ENCODE data around the gene GLYATL1B. TPM values are rescaled to one million over a fixed set of nuclear protein-coding genes. Genes with fewer than 3 reads are reported as not detected.

Gene GLYATL1B
- total and polyA plus RNA-seq, 2 of the 8 experiments (the other 6 are each of a cell fraction or from before 2014, with no cell fraction given): not detected

DNA sequence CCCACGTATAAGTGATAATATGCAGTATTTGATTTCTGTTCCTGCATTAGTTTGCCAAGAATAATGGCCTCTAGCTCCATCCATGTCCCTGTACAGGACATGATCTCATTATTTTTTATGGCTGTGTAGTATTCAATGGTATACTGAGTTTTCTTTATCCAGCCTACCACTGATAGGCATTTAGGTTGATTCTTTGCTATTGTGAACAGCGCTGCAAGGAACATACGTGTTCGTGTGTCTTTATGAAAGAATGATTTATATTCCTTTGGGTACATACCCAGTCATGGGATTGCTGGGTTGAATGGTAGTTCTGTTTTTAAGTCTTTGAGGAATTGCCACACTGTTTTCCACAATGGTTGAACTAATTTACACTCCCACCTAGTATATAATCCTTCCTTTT is 55.1 kb downstream of the GLYATL1B start (continued):
- TF ChIP-seq, protein P1, sequence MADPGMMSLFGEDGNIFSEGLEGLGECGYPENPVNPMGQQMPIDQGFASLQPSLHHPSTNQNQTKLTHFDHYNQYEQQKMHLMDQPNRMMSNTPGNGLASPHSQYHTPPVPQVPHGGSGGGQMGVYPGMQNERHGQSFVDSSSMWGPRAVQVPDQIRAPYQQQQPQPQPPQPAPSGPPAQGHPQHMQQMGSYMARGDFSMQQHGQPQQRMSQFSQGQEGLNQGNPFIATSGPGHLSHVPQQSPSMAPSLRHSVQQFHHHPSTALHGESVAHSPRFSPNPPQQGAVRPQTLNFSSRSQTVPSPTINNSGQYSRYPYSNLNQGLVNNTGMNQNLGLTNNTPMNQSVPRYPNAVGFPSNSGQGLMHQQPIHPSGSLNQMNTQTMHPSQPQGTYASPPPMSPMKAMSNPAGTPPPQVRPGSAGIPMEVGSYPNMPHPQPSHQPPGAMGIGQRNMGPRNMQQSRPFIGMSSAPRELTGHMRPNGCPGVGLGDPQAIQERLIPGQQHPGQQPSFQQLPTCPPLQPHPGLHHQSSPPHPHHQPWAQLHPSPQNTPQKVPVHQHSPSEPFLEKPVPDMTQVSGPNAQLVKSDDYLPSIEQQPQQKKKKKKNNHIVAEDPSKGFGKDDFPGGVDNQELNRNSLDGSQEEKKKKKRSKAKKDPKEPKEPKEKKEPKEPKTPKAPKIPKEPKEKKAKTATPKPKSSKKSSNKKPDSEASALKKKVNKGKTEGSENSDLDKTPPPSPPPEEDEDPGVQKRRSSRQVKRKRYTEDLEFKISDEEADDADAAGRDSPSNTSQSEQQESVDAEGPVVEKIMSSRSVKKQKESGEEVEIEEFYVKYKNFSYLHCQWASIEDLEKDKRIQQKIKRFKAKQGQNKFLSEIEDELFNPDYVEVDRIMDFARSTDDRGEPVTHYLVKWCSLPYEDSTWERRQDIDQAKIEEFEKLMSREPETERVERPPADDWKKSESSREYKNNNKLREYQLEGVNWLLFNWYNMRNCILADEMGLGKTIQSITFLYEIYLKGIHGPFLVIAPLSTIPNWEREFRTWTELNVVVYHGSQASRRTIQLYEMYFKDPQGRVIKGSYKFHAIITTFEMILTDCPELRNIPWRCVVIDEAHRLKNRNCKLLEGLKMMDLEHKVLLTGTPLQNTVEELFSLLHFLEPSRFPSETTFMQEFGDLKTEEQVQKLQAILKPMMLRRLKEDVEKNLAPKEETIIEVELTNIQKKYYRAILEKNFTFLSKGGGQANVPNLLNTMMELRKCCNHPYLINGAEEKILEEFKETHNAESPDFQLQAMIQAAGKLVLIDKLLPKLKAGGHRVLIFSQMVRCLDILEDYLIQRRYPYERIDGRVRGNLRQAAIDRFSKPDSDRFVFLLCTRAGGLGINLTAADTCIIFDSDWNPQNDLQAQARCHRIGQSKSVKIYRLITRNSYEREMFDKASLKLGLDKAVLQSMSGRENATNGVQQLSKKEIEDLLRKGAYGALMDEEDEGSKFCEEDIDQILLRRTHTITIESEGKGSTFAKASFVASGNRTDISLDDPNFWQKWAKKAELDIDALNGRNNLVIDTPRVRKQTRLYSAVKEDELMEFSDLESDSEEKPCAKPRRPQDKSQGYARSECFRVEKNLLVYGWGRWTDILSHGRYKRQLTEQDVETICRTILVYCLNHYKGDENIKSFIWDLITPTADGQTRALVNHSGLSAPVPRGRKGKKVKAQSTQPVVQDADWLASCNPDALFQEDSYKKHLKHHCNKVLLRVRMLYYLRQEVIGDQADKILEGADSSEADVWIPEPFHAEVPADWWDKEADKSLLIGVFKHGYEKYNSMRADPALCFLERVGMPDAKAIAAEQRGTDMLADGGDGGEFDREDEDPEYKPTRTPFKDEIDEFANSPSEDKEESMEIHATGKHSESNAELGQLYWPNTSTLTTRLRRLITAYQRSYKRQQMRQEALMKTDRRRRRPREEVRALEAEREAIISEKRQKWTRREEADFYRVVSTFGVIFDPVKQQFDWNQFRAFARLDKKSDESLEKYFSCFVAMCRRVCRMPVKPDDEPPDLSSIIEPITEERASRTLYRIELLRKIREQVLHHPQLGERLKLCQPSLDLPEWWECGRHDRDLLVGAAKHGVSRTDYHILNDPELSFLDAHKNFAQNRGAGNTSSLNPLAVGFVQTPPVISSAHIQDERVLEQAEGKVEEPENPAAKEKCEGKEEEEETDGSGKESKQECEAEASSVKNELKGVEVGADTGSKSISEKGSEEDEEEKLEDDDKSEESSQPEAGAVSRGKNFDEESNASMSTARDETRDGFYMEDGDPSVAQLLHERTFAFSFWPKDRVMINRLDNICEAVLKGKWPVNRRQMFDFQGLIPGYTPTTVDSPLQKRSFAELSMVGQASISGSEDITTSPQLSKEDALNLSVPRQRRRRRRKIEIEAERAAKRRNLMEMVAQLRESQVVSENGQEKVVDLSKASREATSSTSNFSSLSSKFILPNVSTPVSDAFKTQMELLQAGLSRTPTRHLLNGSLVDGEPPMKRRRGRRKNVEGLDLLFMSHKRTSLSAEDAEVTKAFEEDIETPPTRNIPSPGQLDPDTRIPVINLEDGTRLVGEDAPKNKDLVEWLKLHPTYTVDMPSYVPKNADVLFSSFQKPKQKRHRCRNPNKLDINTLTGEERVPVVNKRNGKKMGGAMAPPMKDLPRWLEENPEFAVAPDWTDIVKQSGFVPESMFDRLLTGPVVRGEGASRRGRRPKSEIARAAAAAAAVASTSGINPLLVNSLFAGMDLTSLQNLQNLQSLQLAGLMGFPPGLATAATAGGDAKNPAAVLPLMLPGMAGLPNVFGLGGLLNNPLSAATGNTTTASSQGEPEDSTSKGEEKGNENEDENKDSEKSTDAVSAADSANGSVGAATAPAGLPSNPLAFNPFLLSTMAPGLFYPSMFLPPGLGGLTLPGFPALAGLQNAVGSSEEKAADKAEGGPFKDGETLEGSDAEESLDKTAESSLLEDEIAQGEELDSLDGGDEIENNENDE (IDR thresholded peaks at IDR 0.05; ENCODE audit: insufficient replicate concordance, low read length): no peak
- TF ChIP-seq SP4 (IDR thresholded peaks at IDR 0.05; ENCODE audit: low read length) (no peak), SP1 (IDR thresholded peaks at IDR 0.05; ENCODE audit: low read depth, low read length) (no peak), CHD2 (IDR thresholded peaks at IDR 0.05; ENCODE audit: low read length) (no peak), HDAC2 (IDR thresholded peaks at IDR 0.05; ENCODE audit: borderline replicate concordance in 1 of 2, low read depth in 2 of 2, low read length in 2 of 2) (no peak), POU5F1 (IDR thresholded peaks at IDR 0.05; ENCODE audit: low read depth, low read length) (no peak), EP300 (IDR thresholded peaks at IDR 0.05; ENCODE audit: borderline replicate concordance in 1 of 2, low read depth in 2 of 2, low read length in 2 of 2) (no peak), TCF12 (IDR thresholded peaks at IDR 0.05; ENCODE audit: low read depth, low read length) (no peak), NRF1 (IDR thresholded peaks at IDR 0.05; ENCODE audit: low read depth, low read length) (no peak), CEBPB (IDR thresholded peaks at IDR 0.05; ENCODE audit: low read depth, low read length) (no peak), RFX5 (IDR thresholded peaks at IDR 0.05; ENCODE audit: borderline replicate concordance, low read depth, low read length) (no peak)
- TF ChIP-seq, protein P2, sequence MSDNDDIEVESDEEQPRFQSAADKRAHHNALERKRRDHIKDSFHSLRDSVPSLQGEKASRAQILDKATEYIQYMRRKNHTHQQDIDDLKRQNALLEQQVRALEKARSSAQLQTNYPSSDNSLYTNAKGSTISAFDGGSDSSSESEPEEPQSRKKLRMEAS (IDR thresholded peaks at IDR 0.05): no peak

All from H1 (cell line).